Retinal pigment epithelial cell (primary cell): Measurements from ENCODE around the gene ACSL3.
A peak's percentile ranks its signal among the peaks of the same experiment; 100 is the strongest.

ENCODE experiments used
- DNase-seq: peaks from one replicate; pipeline ENCODE4 v3.0.0-alpha.2; 2010; ENCODE audit warnings: low read depth
- H3K4me3 ChIP-seq: 2 replicates; pipeline ENCODE4 v1.5.1; 2011; ENCODE audit warnings: mild to moderate bottlenecking, low read length, control low read depth, moderate library complexity
- CTCF ChIP-seq: conservative IDR thresholded peaks from 2 replicates; pipeline ENCODE4 v1.5.1; 2011; ENCODE audit warnings: low read depth, low read length, control low read depth, inconsistent platforms

The ACSL3 gene

GRCh38 chr2:222883420-222883819, 22.6 kb downstream of the ACSL3 start:
- no peak for TF ChIP-seq CTCF
- H3K4me3 ChIP-seq: no peak overlapping the region
- DNase-seq: no peak

DNA sequence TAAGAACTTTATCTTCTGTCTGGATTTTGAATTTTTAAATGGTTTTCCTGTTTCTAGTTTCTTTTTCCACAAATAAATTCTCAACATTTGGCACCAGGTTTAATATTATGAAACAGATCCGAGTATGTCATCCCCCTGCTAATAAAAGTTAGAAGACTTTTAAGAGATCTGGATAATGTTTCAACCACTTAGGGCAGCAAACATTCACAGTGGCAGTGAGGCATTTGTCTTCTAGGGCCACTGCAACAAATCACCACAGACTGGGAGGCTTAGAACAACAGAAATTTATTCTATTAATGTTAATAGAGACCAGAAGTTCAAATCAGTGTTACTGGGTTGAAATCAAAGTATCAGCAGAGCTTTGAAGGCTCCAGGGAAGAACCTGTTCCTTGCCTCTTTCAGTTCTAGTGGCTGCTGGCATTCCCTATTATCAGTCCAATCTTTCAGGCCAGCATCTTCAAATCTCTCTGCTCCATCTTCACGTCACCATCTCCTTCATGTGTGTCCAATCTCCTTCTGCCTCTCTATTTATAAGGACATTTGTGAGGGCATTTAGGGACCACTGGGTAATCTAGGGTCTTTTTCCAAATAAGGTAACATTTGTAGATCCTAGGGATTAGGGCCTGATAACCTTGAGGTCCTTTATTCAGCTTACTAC, 23.4 kb downstream of the ACSL3 start:
- no peak for TF ChIP-seq CTCF
- no peak overlapping the region for H3K4me3 ChIP-seq
- no peak for DNase-seq

DNA sequence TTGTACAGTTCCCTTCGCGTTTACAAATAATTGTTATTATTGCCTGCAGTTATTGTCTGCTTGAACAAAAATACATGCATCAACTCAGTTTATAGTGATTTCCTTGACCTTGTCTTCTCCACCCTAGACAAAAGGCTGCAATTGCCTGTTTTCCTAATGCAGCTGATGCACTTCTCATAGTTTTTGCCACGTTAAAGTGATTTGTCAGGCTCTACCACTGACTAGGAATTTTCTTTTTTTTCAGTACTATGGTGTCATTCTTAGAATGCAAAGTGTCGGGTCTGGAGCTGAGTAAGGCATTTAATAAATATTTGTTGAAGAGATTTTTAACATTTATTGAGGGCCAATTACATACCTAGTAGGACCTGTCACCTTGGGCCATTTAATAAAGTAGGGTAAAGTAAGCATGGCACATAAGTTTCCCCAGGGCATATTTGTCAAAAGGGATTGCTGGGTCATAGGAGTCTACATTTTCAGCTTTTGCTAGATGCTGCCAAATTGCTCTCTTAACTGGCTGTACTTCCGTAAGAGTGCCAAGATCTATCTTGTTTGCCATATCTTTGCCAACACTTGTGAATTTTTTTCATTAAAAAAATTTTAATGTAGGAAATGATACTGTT, 24.1 kb downstream of the ACSL3 start:
- TF ChIP-seq CTCF: no peak
- no peak overlapping the region for H3K4me3 ChIP-seq
- DNase-seq: no peak

DNA sequence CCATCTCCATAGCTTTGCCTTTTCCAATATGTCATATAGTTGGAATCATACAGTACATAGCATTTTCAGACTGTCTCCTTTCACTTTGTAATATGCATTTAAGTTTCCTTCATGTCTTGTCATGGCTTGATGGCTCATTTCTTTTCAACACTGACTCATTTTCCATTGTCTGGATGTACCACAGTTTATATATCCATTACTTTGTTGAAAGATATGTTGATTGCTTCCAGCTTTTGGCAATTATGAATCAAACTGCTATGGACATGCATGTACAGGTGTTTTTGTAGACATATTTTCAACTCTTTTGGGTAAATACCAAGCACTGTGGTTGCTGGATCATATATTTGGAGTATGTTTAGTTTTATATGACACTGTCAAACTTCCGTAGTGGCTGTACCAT, 26.3 kb downstream of the ACSL3 start:
- H3K4me3 ChIP-seq: no peak overlapping the region
- no peak for DNase-seq
- no peak for TF ChIP-seq CTCF

GRCh38 chr2:222888716-222889115, 27.9 kb downstream of the ACSL3 start:
- DNase-seq: no peak
- no peak overlapping the region for H3K4me3 ChIP-seq
- TF ChIP-seq CTCF: no peak

DNA sequence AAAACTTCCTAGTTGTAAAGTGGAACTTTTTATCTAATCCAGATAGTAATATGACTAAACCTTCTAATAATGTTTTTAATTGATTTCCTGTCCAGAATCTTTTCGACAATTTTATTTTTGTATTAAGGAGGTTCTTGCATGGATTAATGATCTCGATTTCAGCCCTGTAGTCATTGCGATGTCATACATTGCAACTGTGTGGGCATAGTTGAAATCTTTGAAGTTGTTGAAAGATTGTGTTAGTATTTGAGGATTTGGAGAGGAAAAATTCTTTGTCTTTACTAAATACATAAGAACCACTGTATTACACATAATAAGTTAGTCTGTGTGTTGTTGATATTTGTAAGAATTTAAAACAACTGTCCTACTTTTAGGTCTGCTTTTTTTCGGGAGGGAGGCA, 31.1 kb downstream of the ACSL3 start:
- DNase-seq: peak; percentile 26
- no peak for TF ChIP-seq CTCF
- no peak overlapping the region for H3K4me3 ChIP-seq

DNA sequence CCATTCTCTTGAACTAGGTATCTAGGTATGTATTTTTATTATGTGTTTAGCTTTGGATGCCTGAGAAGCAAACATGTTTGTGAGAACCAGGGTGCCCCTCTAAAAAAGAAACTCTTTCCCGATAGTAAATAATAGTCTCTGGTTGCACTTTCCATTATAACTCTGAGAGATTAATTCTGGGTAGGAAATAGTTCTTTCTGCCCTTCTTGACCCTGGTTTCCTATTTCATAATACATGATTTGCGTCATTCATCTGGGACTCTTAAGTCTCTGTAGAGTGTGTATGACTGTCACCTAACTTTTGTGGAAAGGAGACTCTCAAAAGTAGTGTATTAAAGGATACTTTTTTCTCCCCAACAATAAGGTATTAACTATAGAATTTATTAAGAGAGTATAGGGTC, 31.5 kb downstream of the ACSL3 start:
- peak; percentile 51 for DNase-seq
- H3K4me3 ChIP-seq: no peak overlapping the region

More for the DNA sequence above, 31.5 kb downstream of the ACSL3 start:
- no peak for TF ChIP-seq CTCF
